Activated effector memory CD4-positive, alpha-beta T cell treated with Interleukin-2 at 50 U/mL for 16 hours (primary cell): ENCODE data around the gene FAM114A1.
"Not testable (repeated sequence)": the region's sequence is repeated elsewhere in the genome, so short reads cannot be mapped to it uniquely, and the experiment has no call there.

Experiments
- DNase-seq: peaks from one replicate; pipeline ENCODE4 v3.0.0-alpha.2; 2020

FAM114A1 gene

DNA sequence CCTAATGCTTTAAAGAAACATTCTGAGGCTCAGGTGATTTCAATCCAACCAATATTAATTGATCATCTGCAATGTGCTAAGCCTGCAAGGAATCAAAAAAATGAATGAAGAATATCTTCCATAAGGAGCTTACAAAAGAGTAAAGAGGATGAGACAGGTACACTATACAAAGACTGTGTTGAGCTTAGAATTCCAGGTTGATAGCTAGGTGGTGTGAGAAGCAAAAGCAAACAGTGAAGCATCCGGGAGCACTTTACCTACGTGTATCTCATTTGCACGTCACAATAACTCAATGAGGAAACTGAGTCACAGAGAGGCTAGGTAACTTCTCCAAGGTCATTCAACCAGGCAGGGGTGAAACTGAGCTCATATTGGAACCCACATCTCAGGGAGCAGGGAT lies 37.1 kb downstream of the FAM114A1 start:
- DNase-seq, result no peak

DNA sequence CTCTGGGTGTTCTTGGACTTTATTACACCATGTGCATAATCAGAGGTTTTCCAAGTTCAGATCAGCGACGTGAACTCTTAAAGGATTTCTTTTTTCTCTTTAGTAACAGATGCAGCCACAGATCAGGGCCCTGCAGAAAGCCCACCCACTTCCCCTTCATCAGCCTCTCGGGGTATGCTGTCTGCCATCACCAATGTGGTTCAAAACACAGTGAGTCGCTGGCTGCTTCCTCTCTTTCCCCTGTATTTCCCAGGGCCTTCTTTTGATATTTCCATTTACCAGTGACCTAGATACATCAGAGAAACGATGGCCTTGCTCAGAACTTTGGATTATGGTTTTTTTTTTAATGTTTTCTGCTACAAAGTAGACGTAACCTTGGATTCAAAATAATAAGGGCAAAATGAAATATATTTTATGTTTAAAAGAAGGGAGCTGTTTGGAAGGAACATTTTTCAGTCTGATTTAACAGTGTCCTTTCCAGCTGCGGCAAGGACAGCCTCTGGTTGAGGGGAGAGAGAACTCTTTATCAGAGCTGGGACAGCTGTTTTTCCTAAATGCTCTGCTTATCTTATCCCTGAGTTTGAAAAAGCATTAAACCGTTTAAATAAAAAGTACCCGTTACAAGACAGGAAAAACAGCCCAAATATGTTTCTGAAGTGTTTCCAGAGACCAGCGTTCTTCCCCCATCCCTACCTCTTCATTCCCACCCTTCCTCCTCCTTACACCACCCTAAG lies 38.2 kb downstream of the FAM114A1 start:
- no peak for DNase-seq

DNA sequence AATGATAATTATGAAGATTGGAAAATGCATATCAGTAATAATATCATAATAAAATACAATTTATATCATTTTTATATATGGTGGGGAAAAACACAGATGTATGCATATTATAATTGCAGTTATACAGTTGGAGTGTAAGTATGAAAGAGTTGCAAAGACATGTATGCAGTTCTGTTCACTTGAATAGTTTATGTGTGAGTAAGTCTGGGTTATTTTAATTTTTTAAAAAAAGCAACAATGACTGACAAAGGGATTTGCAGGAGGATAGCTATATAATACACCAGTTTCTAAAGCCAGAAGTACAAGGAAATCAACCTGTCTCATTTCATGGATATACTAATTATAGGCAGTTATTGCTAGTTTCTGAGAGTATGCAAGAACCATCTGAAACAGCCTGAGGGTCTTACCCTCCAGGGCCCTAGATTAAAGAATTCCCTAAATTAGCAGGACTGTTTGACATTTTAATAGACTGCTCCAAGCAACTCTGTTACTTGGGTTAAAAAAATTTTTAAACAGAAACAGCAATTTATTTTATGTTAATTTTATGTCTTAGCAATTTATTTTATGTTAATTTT lies 40.2 kb downstream of the FAM114A1 start:
- DNase-seq, result no peak

DNA sequence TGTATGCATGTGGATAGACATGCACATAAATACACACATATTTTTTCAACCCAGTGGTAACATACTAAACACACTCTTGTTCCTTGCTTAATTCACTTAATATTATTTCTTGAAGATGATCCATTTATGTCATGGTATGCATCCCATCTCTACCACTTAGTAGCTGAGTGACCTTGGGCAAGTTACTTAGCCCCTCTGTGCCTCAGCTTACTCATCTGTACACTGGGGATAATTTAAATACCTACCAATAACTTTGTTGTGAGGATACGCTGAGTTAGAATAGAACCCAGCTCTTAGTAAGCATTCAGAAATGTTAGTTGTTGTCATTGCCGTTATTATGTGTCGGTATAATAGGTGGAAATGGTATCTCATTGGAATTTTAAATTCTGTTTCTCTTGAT lies 41.4 kb downstream of the FAM114A1 start:
- no peak for DNase-seq

DNA sequence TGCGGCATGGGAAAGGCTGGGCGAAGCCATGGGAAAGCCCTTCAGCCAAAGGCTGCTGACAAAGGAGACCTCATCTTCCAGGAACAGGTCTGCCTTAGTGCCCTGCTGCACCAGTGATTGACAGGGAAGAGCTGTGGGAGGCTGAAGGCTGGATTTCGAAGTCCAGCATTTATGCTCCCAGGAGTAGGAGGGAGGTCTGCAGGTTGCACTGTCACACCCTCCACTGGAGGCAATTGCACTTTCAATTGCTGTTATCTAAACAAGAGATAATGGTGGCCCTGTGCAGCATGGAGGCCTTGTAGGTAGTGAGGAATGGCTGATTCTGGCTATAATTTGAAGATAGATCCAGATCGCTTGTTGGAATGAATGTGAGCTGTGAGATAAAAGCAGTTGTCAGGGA lies 43.7 kb downstream of the FAM114A1 start:
- no peak for DNase-seq

DNA sequence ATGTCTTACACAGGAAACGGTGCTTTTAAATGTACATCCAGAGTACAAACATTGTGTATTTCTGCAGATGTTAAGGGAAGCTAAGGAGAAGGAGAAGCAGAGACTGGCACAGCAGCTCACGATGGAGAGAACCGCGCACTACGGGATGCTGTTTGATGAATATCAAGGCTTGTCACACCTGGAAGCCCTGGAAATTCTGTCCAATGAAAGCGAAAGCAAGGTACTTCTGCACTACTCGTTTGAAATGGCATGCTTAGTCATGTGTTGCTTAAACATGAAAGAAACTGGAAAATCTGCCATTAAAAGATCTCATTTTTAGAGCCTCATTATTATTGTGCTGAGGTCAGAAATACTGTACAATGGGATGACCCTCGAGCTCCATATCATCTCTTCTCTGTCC lies 47.2 kb downstream of the FAM114A1 start:
- no peak for DNase-seq

DNA sequence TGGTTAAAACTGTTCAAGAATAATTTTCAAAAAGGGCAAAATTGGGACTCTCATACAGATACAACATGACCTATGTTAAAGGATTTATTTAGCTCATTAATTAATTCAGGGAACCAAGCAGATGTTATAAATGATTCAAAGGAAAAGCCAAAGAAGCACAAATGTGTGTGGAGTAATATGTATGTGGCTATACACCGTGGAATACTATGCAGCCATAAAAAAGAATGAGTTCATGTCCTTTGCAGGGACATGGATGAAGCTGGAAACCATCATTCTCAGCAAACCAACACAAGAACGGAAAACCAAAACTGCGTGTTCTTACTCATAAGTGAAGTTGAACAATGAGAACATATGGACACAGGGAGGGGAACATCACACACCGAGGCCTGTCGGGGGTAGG lies 48.7 kb downstream of the FAM114A1 start:
- not testable (repeated sequence) for DNase-seq

DNA sequence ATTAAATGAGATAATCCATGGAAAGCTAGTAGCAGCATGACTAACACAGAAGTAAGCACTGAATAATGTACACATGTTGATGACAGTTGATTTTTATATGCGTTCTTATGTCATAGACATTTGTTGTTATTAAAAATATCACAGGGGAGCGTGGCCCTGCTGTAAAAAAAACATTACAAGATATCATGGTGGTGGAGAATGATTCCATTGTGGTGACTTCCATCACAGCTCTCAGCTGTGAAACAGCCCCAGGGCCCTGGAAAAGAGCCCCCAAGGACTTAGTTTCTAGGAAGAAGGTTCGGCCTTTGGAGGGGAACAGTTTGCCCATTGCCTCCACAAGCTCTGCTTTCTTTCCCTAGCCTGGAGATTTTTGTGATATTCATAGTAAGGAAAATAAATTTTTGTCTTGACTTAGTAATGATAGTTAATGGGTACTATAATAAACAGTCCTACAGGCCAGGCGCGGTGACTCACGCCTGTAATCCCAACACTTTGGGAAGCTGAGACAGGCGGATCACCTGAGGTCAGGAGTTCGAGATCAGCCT lies 49.9 kb downstream of the FAM114A1 start:
- no peak for DNase-seq

DNA sequence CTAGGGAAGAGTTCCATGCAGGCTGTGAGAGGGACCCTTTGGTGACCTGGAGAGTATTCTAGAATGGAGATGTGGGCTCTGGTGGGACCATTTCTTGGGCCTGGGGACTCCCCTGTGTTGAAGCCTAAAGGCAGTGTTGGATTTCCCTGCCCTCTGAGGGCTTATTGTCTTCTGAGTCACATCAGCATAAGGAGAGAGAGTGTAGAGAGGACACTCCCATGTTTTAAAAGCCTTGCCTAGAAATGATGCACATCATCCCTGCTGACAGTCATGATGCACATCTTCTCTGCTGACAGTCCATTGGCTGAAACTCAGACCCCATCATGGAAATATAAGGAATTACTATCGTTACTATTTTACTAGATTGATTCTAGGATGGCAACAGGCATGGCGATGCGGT lies 51.9 kb downstream of the FAM114A1 start:
- DNase-seq, result no peak

DNA sequence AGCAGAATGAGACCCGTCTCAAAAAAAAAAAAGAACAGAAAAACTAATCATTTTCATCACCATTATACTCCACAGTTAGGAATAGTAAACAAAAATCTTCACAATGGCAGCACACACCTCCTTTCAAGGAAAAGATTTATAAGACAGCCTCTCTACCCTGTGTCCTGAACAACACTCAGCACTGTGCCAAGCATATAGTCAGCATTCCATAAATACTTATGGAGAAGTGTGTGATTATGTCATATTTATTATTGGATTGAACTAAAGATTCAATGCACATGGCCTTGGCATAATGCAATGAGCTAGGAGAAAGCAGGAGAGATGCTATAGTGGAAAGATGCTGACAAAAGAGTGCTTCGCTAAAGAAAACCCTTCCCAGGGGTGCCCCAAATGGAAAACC lies 52.6 kb downstream of the FAM114A1 start:
- no peak for DNase-seq

DNA sequence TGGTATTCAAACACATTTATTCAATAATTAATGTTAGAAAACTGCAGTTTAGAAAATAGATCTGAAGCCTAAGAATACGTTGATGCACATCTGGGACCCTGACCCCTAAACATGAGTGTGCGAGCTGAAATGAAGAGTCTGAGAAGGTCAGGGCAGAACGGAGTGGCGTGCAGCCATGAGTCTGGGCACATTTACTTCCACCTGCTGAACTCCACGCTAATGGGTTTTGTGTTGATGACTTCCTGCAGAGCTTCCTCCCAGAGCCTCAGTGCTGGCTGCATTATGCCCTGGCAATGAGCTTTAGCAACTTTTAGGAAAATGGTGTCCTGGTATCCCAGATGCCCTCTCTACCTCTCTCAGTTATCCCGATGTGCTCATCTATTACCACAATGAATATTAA lies 53.1 kb downstream of the FAM114A1 start:
- DNase-seq, result no peak

DNA sequence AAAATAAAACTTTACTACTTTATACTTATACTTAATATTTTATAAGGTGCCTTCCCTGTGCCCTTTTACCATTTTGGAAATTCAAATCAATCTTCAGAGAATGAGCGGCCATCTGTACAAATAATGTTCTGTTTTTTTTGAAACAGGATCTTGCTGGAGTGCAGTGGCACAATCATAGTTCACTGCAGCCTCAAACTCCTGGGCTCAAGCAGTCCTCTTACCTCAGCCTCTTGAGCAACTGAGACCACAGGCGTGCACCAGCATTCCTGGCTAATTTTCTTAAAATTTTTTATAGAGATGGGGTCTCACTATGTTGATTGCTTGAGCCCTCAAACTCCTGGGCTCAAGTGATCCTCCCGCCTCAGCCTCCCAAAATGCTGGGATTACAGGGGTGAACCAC lies 53.5 kb downstream of the FAM114A1 start:
- no peak for DNase-seq

DNA sequence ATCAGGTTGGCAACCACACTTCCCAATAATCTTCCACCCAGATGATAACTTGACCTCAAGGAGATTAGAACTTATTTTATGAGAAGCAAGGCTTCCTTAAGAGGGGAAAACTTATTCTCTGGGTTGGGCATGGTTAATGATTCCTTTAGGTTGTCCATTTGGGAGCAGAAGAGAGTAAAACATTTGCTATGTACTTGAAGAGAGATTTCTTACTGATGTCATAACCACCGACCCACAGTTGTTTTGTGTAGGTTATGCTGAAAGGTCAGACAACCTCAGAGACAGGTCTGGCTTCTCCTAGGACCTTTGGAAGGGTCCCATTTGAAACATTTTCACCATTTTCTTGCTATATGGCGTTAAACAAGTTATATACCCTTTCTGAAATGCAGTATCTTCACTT lies 56.1 kb downstream of the FAM114A1 start:
- DNase-seq, result no peak

DNA sequence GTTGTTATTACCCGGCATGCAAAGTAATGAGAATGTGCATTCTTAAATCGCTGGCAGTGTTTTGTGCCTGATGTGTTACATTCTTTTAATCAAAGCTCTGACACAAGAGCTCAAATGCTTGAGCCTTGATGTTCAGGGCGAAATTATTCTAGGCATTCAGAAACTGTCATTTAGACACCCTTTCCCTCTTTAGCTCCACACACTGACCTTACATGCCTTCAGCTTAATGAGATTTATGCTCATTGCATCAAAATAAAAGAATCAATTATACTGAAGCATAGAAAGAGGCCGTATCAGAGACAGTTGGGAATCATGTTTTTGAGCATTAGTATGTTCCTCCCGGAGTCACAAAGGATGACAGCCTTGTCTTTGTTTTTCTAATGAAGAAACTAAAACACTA lies 56.7 kb downstream of the FAM114A1 start:
- DNase-seq, result no peak

DNA sequence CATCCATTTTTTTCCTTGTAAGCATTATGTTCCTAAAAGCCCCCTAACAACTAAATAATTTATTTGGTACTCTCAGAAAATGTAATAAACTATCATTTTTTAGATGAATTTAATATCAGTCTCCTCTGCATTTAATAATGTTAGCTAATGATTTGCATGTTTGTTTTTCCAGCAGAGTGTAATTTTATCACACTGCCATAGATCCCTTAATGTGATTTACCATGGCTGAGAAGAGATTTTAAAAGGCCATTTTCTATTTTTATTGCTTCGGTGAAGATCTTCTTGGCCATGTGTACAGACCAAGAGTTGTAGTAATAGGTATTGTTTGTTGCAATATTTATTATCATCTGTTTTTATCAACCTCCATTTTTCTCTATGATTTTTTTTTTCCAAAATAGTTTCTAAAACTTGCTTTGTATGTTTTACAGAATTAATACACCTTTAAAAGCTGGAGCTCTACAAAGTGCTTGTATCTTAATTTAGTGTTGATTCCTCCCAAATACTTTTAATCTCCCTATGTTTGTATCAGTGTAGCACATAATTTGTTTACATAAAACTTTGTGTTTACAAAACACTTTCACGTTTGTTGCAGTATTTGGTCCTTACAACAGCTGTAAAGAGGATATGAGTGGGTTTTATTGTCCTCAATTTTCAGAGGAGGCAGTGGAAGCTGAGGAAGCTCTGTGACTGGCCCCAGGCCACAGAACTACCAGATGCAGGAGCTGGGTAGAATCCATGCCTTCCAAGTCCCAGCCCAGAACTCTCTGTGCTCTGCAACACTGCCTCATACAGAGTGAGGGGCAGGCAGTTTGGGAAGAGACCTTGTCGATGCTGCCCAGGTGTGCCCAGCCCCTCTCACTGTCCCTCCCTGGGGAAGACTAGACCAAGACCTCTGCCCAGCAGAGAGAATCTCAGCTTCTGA lies 58.1 kb downstream of the FAM114A1 start:
- no peak for DNase-seq

DNA sequence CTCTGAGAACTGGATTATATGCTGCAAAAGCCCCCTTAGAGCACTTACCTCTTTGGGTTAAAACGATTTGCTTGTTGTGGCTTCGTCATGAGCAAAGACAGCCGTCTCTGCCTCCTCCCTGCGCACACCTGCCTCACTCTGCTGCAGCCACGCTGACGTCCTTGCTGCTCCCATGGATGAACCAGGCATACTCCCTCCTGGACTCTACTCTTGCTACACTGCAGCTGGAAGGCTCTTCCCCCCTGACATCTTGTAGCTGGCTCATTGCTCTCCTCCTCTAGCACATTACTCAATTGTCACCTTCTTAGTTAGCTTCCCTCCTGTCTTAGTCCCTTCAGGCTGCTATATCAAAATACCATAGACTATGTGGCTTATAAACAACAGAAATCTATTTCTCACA lies 59.3 kb downstream of the FAM114A1 start:
- no peak for DNase-seq

DNA sequence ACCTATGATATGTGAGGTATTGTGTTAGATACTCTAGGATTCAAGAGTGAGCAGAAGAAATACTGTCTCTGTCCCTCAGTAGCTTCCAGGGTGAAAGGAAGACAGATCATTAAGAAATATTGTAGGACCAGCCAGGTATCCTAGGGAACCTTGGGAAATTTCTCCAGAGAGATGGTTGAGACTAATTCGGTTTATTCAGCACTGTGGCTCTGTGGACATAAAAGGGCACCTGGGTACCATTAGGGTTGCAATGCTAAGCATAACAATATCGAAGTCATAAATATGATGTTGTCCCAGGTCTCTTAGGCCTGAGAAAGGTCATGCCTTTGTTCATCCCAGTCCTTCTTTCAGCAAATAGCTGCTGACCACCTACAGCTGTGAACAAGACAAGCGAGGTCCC lies 61.0 kb downstream of the FAM114A1 start:
- no peak for DNase-seq

DNA sequence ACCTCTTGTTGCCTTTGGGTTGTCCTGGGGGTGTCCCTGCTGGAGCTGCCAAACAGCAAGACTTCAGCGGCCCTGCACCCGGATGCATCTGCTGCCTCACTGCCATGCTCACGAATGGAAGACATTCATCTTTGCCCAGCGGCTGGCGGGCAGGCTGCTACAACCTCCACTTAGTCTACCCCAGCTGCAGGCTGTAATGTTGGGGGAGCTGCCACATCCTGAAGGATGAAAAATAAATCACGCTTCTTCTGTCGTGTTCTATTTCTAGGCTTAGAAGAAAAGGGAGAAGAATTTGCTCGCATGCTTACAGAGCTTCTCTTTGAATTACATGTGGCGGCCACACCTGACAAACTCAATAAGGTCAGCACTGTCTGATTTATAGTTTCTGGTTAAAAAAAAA lies 61.4 kb downstream of the FAM114A1 start:
- no peak for DNase-seq

DNA sequence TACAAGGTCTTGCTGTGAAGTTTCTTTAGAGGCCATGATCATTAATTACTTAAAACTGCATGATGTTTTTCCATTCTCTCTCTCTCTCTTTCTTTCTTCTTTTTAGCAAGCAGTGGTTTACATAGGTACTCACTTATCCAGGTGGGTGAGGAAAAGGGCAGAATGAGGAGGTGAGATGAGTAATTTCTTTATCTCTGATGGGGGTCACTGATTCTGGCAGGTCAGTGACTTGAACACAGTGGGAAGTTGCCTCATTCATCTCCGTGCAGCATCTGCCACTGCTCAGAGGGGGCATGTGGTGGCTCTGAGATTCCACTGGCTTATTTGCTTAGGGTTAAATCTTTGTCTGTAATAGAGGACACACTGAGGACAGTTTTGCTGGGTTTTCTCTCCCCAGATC lies 62.6 kb downstream of the FAM114A1 start:
- no peak for DNase-seq

DNA sequence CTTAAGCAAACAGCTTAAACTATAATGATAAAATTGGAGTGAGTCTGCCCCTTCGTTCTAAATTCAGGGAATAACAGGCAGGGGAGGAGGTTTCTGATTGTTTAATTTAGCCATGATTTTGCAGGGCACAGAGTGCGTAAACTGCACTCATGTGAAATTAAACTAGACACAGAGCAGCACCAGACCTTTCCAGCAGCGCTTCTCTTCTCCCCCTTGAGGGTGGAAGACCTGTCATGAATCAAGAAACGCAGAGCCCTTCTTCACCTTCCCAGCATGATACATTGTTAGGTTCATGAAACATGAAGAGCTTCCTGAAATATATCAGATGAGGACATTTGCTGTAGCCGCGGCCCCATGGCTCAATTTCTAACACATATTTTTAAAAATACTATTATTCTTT lies 63.1 kb downstream of the FAM114A1 start:
- DNase-seq, result no peak

DNA sequence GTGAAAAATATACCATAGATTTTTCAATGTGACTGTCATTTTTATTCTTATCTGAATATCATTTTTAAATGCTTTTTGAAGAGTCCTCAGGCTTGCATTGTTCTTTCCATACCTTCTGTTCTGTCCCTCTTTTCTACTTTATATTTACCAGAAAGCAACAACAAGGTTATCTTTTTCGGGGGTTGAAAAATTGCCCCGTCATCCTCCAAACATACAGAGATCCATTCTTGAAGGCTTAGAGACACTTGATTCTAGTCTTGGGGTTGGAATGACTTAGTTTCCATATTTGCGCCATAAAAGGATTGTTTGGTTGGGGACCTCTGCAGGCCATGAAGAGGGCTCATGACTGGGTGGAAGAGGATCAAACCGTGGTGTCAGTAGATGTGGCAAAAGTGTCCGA lies 63.5 kb downstream of the FAM114A1 start:
- DNase-seq, result no peak

DNA sequence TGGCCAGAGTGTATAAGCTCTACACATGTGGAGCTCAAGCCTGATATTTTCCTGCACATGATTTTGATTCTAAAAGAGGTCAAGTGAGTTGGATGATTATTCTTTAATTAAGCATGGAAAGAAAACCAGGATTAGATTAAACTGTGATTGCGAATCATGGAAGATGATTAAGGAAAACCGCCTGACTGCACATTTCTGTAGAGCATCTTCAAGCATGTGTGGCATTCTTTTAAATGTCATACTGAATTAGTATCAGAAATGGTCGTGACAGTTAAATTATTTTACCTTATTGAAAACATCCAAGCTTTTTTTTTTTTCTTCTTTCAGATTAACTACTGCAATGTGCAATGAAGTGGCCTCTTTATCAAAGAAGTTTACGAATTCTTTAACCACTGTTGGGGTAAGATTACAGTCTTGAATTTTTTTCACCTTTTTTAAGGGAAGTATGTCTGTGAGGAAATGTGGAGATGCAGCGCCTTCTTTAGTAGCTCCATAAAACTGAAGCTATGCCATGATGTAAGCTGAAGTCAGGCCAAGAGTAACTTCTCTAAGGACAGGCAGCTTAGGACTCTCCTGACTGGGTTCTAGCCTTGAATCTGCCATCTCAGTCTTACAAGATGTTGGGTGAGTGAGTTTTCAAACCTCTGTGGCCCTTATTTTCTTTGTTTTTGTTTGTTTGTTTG lies 67.9 kb downstream of the FAM114A1 start:
- no peak for DNase-seq

DNA sequence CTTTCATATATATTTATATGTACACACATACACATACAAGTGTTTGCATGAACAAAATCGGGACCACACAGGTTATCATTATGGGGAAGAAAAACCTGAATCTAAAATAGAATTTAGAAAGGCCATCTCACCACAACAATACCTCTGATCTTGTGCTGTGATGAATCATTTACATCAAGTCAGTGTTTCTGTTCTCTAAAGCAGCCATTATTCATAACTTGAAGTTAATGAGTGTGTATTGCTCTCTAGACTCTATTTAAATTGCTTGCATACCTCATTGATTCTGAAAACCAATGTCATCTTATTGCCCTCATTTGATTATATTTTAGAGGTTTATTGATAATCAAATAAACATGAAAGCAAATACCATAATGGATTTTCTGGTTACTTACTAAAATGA lies 71.6 kb downstream of the FAM114A1 start:
- DNase-seq, result no peak
